Endothelial cell (in vitro differentiated cells): ENCODE measurements around the gene DMD. TPM values are rescaled to one million over a fixed set of nuclear protein-coding genes. Genes with fewer than 3 reads are reported as not detected.

Experiments used
- DNase-seq: peaks from one replicate; pipeline ENCODE4 v3.0.0; 2021; ENCODE audit warnings: low spot score
- H3K27ac Mint-ChIP-seq: one replicate; pipeline ENCODE4 v1.8.0; 2021; ENCODE audit warnings: mixed read lengths, inconsistent platforms; ENCODE audit not compliant: unreplicated experiment
- H3K27me3 Mint-ChIP-seq: one replicate; pipeline ENCODE4 v1.8.0; 2021; ENCODE audit warnings: mild to moderate bottlenecking, moderate library complexity, mixed read lengths, inconsistent platforms; ENCODE audit not compliant: unreplicated experiment
- H3K36me3 Mint-ChIP-seq: one replicate; pipeline ENCODE4 v1.8.0; 2021; ENCODE audit warnings: mild to moderate bottlenecking, low read depth, mixed read lengths, inconsistent platforms; ENCODE audit not compliant: unreplicated experiment
- H3K4me1 Mint-ChIP-seq: one replicate; pipeline ENCODE4 v1.8.0; 2021; ENCODE audit warnings: mild to moderate bottlenecking, mixed read lengths, inconsistent platforms; ENCODE audit not compliant: unreplicated experiment
- H3K4me3 Mint-ChIP-seq: one replicate; pipeline ENCODE4 v1.8.0; 2021; ENCODE audit warnings: mild to moderate bottlenecking, mixed read lengths, inconsistent platforms; ENCODE audit not compliant: unreplicated experiment
- H3K9me3 Mint-ChIP-seq: one replicate; pipeline ENCODE4 v1.8.0; 2021; ENCODE audit warnings: mixed read lengths, inconsistent platforms; ENCODE audit not compliant: unreplicated experiment
- total RNA-seq: library from RNA; stranded (reverse); fragmentation: NEBNext Ultra II Directional; extraction: Animal tissue kit (Norgen Biotek cat#: 25700); gene quantifications from one replicate; pipeline ENCODE4 v1.2.1, GENCODE V29; 2021; ENCODE audit not compliant: unreplicated experiment
- TF ChIP-seq, protein P1 (sequence below): fragments of 200-600 bp; sonication (generic); IDR thresholded peaks from one replicate; pipeline ENCODE4 v1.5.0; 2021; ENCODE audit warnings: antibody characterized with exemption; ENCODE audit not compliant: unreplicated experiment

DMD gene
- total RNA-seq, 1 donor from 2014 or later, result 5.5 TPM

DNA sequence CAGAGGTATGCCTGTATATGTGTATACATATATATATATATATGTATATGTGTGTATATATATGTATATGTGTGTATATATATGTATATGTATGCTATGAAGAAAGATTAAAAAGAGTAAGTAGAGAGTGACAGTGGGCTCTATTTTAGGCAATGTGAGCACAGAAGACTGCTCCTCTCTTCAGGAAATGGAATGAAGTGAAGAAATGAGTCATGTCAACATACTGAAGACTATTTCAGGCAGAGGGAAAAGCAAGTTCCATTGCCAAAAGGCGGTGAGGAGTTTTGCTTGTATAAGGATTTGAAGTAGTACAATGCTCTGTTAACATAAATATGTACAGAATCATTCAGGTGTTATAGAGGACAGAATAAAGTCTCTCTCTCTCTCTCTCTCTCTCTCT, 1366.3 kb downstream of the DMD start:
- no peak for DNase-seq
- TF ChIP-seq, protein P1, sequence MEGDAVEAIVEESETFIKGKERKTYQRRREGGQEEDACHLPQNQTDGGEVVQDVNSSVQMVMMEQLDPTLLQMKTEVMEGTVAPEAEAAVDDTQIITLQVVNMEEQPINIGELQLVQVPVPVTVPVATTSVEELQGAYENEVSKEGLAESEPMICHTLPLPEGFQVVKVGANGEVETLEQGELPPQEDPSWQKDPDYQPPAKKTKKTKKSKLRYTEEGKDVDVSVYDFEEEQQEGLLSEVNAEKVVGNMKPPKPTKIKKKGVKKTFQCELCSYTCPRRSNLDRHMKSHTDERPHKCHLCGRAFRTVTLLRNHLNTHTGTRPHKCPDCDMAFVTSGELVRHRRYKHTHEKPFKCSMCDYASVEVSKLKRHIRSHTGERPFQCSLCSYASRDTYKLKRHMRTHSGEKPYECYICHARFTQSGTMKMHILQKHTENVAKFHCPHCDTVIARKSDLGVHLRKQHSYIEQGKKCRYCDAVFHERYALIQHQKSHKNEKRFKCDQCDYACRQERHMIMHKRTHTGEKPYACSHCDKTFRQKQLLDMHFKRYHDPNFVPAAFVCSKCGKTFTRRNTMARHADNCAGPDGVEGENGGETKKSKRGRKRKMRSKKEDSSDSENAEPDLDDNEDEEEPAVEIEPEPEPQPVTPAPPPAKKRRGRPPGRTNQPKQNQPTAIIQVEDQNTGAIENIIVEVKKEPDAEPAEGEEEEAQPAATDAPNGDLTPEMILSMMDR, result no peak
- H3K27ac Mint-ChIP-seq, result no peak overlapping the region
- no peak overlapping the region for H3K4me3 Mint-ChIP-seq
- H3K9me3 Mint-ChIP-seq, result no peaks in the 10 kb centered on the region
- H3K4me1 Mint-ChIP-seq, result peaks cover 6% of the 10 kb centered on the region
- no peaks in the 10 kb centered on the region for H3K36me3 Mint-ChIP-seq
- no peaks in the 10 kb centered on the region for H3K27me3 Mint-ChIP-seq

DNA sequence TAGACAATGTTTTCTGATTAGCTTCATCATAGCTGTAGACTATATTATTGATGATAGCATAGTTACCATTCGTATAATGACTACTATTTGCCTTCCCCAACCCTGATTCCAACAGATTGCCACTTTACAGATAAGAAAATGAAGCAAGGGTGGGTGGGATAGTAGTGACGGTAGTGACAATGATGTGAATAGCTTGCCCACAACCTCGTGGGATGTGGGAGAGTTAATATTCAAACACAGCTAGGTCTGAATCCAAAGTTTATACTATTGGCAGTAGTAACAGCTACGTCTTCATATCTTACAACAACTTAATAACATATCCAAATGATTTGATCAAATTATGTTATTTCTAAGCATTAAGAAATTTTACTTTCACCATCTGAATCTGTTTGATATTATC, 1372.7 kb downstream of the DMD start:
- Mint-ChIP-seq H3K4me1 (no peaks in the 10 kb centered on the region), H3K27me3 (no peaks in the 10 kb centered on the region)

DNA sequence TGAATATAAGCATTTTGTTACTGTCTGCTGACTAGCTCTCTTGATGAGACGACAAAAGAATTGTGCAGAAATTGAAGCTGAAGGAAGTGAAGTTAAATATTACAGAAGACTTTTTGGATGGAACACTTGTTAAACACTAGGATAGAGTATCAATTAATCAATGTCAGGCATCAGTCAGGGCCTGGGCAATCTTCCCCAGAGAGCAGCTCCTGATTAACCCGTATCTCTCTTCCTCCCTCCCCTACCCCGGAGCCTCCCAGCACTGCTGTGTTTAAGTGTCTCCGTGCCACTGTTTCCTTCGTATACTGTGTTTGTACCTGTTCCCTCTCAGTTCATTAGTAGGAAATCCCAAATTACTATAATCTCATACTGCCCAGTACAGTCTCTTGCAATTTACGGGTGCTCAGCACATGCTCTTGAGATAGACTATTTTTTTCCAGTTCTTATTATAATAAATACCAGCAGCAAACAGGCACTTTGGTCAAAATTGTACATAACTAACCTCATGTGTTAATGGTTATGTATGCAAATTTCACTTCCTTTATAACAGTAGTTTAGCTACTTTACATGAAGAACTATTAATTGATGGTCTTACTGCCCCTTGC, 1373.8 kb downstream of the DMD start:
- H3K4me3 Mint-ChIP-seq, result no peak overlapping the region
- no peak for DNase-seq
- H3K27me3 Mint-ChIP-seq, result no peaks in the 10 kb centered on the region
- H3K36me3 Mint-ChIP-seq, result no peaks in the 10 kb centered on the region
- H3K4me1 Mint-ChIP-seq, result no peaks in the 10 kb centered on the region
- H3K9me3 Mint-ChIP-seq, result no peaks in the 10 kb centered on the region
- TF ChIP-seq, protein P1, result no peak
- H3K27ac Mint-ChIP-seq, result no peak overlapping the region

More for the DNA sequence above, 1372.7 kb downstream of the DMD start:
- Mint-ChIP-seq H3K4me3 (no peak overlapping the region), H3K9me3 (no peaks in the 10 kb centered on the region), H3K36me3 (no peaks in the 10 kb centered on the region), H3K27ac (no peak overlapping the region)
- TF ChIP-seq, protein P1, result no peak
- DNase-seq, result no peak

DNA sequence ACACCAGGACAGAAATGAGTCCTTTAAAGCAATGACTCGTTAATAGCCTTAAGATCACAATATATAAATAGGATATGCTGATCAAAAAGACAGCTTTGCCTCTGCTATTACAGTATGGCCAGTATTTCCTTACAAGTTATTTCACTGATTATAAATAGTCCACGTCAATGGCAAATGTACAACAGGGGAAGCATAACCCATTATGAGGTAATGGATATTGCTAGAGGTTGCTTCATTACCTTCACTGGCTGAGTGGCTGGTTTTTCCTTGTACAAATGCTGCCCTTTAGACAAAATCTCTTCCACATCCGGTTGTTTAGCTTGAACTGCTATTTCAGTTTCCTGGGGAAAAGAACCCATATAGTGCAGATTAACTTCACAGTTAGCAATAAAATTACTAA, 1374.9 kb downstream of the DMD start:
- Mint-ChIP-seq H3K36me3 (no peaks in the 10 kb centered on the region), H3K9me3 (no peaks in the 10 kb centered on the region), H3K4me1 (no peaks in the 10 kb centered on the region), H3K27me3 (no peaks in the 10 kb centered on the region), H3K4me3 (no peak overlapping the region), H3K27ac (no peak overlapping the region)
- TF ChIP-seq, protein P1, result no peak
- no peak for DNase-seq

DNA sequence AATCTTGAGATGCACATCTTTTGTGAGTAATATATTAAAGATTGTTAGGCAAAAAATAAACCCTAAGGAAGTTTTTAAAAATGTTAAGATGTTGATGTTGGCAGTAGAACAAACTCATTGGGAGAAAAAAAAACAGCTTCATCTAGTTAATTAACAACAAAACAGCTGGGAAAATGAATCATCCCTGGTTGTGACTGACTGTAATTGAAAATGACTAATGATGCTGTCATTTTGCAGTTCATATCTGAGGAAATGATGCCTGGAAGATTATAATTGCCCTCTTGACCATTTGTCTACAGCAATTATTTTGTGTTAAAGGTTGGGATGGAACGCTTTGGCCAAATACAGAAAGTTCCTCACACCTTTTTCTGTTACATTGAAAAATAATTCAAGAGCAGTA, 1379.1 kb downstream of the DMD start:
- DNase-seq, result no peak
- TF ChIP-seq, protein P1, result no peak
- Mint-ChIP-seq H3K27ac (no peak overlapping the region), H3K4me3 (no peak overlapping the region), H3K27me3 (no peaks in the 10 kb centered on the region), H3K9me3 (no peaks in the 10 kb centered on the region), H3K36me3 (no peaks in the 10 kb centered on the region), H3K4me1 (no peaks in the 10 kb centered on the region)
